ENCODE results near the gene DDX41. TPM values are rescaled to one million over a fixed set of nuclear protein-coding genes. Genes with fewer than 3 reads are reported as not detected.
A peak's percentile ranks its signal among the peaks of the same experiment; 100 is the strongest.
"Not testable (repeated sequence)": the region's sequence is repeated elsewhere in the genome, so short reads cannot be mapped to it uniquely, and the experiment has no call there.

Gene DDX41
- total RNA-seq, 2 donors from 2014 or later = 33.1 to 53.5 TPM

GRCh38 chr5:177540438-177540837 lies 23.7 kb upstream of the DDX41 start:
- no peak for DNase-seq
- intact Hi-C loops (cut with DNase I) = no loop called here
- no peak for ATAC-seq

- ATAC-seq = peak; percentile 67 to 73
- no peak for DNase-seq
- intact Hi-C loops (cut with DNase I) = no loop called here
These were observed 22.6 kb upstream of the DDX41 start for GRCh38 chr5:177539411-177539810.

- DNase-seq = no peak
- ATAC-seq = peak; percentile 21 to 39
- intact Hi-C loops (cut with DNase I) = no loop called here
These were observed 22.1 kb upstream of the DDX41 start for GRCh38 chr5:177538876-177539275.

- intact Hi-C loops (cut with DNase I) = no loop called here
- ATAC-seq (peak; percentile 66 to 76), DNase-seq (peak; percentile 53)
These were observed 20.9 kb upstream of the DDX41 start for GRCh38 chr5:177537389-177538361.

GRCh38 chr5:177536386-177536785 lies 19.6 kb upstream of the DDX41 start:
- no peak for DNase-seq
- ATAC-seq = no peak
- intact Hi-C loops (cut with DNase I) = no loop called here

GRCh38 chr5:177535125-177535524 lies 18.4 kb upstream of the DDX41 start:
- DNase-seq (no peak), ATAC-seq (no peak)
- intact Hi-C loops (cut with DNase I) = no loop called here

GRCh38 chr5:177534433-177534832 lies 17.7 kb upstream of the DDX41 start:
- ATAC-seq; DNase-seq; intact Hi-C loops (cut with DNase I): not testable (repeated sequence)

- DNase-seq = no peak
- intact Hi-C loops (cut with DNase I) = no loop called here
- no peak for ATAC-seq
These were observed 14.6 kb upstream of the DDX41 start for GRCh38 chr5:177531209-177531940.

- peak; percentile 36 to 54 for ATAC-seq
- intact Hi-C loops (cut with DNase I) = no loop called here
These were observed 13.9 kb upstream of the DDX41 start for GRCh38 chr5:177530638-177531037.

GRCh38 chr5:177529247-177530203 lies 12.8 kb upstream of the DDX41 start:
- intact Hi-C loops (cut with DNase I) = no loop called here
- ATAC-seq (no peak), DNase-seq (no peak)

More at GRCh38 chr5:177530638-177531037, 13.9 kb upstream of the DDX41 start:
- DNase-seq = no peak

GRCh38 chr5:177528631-177529030 lies 11.9 kb upstream of the DDX41 start:
- intact Hi-C loops (cut with DNase I) = no loop called here
- DNase-seq (no peak), ATAC-seq (no peak)

- intact Hi-C loops (cut with DNase I) = no loop called here
- ATAC-seq (no peak), DNase-seq (no peak)
These were observed 10.8 kb upstream of the DDX41 start for GRCh38 chr5:177527595-177527994.

GRCh38 chr5:177526791-177527190 lies 10.0 kb upstream of the DDX41 start:
- DNase-seq (no peak), ATAC-seq (no peak)
- intact Hi-C loops (cut with DNase I) = no loop called here

- no peak for DNase-seq
- intact Hi-C loops (cut with DNase I) = no loop called here
- ATAC-seq = no peak
These were observed 9.4 kb upstream of the DDX41 start for GRCh38 chr5:177526191-177526590.

- peak in 1 of 2 donors; percentile 54 for ATAC-seq
- intact Hi-C loops (cut with DNase I) = no loop called here
These were observed 8.3 kb upstream of the DDX41 start for GRCh38 chr5:177524941-177525655.

GRCh38 chr5:177524539-177524900 lies 7.8 kb upstream of the DDX41 start:
- no peak for ATAC-seq
- intact Hi-C loops (cut with DNase I) = no loop called here
- DNase-seq = peak; percentile 12

More at GRCh38 chr5:177524941-177525655, 8.3 kb upstream of the DDX41 start:
- peak; percentile 12 for DNase-seq

GRCh38 chr5:177523711-177524538 lies 7.2 kb upstream of the DDX41 start:
- DNase-seq = peak; percentile 17
- no peak for ATAC-seq

More at GRCh38 chr5:177523711-177524538, 7.2 kb upstream of the DDX41 start:
- intact Hi-C loops (cut with DNase I) = no loop called here

Measured in left cardiac atrium (tissue), 4 donors.